HG03575 (cell line): Measurements from ENCODE around the gene BTD.

ENCODE experiments used
- ATAC-seq: cut with Tn5 transposase; IDR thresholded peaks from one replicate; pipeline ENCODE4 v1.9.1; 2021; ENCODE audit not compliant: unreplicated experiment, insufficient number of reproducible peaks, low FRiP score; ENCODE audit errors: extremely low read depth

Gene BTD

DNA sequence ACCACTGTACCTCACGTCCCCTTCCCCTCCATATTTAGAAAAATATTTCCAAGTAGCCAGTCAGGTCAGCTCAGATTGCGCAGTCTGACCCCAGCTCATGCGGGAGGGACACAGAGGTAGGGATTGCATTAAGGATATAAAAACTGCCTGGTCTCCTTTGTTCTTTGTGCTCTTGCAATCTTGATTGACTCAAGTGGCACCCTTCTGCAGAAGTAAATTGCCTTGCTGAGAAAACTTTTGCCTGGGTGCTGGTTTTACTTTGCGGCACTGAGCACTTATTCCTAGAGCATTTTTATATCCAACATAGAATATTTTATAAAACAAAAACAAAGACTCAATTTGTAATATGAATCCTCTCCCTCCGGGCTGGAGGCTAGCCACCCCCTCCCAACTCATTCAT lies 54.8 kb downstream of the BTD start:
- ATAC-seq, result no peak

DNA sequence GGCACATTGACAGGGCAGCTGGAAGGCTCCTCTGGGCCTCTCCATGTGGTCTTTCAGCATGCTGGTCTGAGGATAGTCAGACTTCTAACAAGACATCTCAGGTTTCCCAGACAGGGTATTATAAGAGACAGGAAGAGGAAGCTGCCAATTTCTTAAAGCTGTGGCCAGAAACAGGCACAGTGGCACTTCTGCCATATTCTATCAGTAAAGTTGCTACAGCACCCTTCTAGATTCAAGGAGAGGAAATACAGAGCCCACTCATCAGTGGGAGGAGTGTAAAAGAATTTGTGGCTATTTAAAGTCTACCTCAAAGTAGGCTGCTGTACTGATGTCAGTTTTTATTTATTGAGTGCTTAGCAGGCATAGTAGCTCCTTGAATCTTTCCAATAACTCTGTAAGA lies 55.5 kb downstream of the BTD start:
- ATAC-seq, result no peak

DNA sequence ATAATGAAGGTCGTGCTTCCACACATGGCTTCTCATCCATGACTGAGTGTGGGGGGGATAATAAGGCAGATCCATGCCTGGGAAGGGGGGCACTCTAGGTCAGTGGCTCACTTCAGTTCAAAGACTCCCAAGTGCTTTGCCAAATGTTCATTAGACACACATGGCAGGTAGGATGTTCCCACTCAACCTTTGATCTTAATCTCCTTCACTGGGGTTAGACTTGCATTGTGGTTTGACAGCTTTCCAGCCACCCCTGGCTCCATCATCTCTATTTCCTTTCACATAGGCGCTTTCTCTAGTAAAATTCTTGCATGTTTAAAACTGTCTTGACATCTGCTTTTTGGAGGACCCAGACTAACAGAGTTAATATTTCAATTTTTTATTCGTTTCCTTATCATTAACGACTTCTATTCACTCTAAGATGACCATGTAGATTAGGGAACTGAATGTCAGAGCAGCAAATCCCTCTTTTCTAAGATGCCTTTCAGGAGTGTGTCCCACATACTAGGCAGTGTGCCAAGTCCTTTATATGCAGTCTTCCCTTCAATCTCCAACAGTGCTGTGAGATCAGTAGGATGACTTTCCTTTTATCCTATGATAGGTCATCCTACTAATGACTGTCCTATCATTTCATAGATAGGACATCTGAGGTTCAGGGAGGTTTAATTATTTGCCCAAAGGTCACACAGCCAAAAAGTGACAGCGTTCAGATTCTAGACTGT lies 57.9 kb downstream of the BTD start:
- no peak for ATAC-seq

DNA sequence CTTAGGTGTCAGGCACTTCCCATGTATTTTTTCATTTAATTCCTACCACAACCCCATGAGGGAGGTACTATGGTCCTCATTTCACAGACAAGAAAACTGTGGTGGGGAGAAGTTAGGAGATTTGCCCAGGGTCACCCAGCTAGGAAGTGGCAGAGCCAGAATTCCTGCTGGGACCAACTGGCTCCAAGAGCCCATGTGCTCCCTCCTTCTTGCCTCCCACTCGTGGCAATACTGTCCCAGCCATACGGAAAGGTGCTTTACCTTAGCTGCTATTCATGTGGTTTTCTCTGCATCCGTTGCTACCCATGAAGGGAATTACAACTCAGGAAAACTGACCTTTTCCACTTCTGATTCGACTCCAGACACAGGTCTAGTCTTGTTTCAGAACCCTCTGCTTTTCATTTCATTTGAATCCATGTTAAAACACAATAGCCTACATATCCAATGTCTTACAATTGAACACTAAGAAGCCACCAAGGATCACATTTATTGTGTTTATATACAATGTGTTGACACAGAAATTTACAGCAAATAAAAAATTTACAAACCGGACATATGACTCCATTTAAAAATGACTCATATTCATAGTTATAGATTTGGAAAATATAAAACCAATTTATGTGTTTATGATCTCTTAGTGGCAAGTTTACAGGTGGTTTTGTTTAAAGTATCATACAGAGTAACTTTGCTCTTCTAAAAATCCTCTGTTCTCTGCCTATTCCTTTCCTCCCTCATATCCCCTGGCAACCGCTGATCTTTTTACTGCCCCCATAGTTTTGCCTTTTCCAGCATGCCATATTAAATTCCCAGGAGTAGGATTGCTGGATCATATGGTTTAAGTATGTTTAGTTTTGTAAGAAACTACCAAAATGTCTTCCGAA lies 58.8 kb downstream of the BTD start:
- no peak for ATAC-seq

- ATAC-seq, result no peak
Measured at GRCh38 chr3:15664144-15664543, 62.6 kb downstream of the BTD start.

- ATAC-seq, result no peak
Measured at GRCh38 chr3:15665510-15666150, 64.1 kb downstream of the BTD start.

DNA sequence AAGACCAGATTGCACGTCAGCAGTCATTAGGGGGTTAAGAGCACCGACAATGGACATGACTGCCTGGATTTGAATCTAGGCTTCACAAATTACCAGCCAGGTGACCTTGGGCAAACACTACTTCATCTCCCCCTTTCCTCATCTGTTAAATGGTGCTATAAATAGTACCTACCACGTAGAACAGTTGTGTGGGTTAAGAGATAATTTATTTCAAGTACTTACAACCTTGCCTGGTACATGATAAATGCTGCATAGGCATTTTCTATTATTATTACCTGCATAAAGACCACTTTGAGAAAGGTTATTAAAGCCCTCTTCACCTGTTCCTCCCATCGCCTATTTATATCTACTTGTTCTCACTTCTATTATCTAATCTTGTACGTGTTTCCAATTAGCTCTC lies 64.7 kb downstream of the BTD start:
- ATAC-seq, result no peak

GRCh38 chr3:15667484-15667883 lies 65.9 kb downstream of the BTD start:
- no peak for ATAC-seq

GRCh38 chr3:15673536-15673935 lies 72.0 kb downstream of the BTD start:
- ATAC-seq, result no peak

DNA sequence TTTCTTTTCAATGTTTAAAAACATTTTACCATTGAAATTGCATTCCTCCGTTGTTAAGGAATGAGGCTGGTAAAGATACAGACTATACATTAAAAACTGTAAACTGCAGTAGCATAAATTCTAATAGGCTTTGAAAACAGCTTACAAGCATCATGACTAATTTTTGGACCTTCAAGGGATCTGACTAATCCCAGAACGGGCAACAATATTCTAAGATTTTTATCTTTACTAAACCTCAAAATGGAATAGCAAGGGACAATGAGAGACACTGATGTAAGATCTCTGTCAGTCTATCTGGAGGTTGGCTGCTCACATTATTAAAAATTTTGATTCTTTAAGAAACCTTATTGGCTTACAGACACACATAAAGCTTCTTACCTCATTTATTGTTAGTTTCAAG lies 74.7 kb downstream of the BTD start:
- ATAC-seq, result no peak

GRCh38 chr3:15679306-15679705 lies 77.8 kb downstream of the BTD start:
- ATAC-seq, result no peak

- ATAC-seq, result no peak
Measured at GRCh38 chr3:15681668-15682067, 80.1 kb downstream of the BTD start.

DNA sequence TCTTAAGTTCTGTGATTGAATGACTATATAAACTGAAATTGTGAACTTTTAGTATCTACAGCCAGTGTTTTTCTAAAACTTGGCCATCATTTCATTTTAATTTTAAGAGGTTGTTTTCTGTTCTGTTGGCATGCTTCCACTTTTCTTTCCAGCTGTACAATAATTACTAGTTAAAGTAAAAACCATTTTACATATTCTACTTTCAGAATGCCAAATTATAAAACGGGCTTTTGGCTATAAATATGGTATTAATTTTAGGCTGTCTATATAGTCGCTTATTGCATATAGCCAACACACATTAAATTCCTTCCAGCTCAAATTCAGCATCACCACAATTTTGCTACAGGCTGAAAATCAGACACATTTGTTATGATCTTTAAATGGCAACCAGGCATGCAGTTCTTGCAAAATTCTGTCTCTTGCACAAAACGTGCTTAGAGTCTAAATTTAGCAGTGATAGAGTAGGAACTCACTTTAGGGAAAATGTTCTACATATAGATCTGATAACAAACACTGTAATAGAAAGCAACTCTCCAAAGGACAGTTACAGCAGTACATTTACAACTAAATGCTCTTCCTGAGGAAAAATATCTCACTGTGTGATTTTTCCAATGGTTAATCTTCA lies 81.1 kb downstream of the BTD start:
- ATAC-seq, result no peak

GRCh38 chr3:15683253-15683652 lies 81.7 kb downstream of the BTD start:
- ATAC-seq, result no peak

GRCh38 chr3:15685927-15686326 lies 84.4 kb downstream of the BTD start:
- ATAC-seq, result no peak

DNA sequence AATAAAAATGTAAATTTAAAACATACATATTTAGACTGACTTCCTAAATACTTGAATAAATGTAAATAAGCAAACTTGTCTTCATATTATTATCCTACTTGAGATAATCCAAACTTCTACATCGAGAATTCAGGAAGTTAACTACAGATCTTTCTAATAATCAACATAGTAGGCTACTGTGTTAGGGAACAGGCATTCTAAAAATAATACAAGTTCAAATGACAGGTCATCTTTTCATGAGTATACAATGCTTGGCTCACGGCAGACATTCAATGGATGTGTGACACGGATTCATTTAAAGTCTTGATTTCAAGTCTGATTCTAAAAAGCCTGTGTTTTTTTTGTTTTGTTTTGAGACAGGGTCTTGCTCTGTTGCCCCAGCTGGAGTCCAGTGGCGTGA lies 88.7 kb downstream of the BTD start:
- ATAC-seq, result no peak

- no peak for ATAC-seq
Measured at GRCh38 chr3:15690748-15691147, 89.2 kb downstream of the BTD start.

DNA sequence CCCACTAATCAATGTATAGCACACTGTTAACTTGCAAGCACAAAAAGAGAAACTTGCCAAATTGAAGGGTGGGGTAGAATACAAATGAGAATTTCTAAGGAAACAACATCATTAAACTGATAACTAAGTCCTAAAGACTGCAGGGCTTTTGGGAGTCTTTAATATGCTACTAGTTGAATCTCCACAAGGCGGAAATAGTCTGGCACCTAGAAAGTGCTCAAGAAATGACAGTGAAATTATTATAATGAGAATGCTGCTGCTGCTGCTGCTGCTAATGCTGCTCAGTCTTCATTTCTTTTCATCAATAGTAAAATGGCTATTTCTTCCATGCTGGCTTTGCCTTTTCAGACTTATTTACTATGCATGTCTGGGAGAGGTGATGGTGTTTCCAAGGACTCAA lies 91.8 kb downstream of the BTD start:
- no peak for ATAC-seq

- ATAC-seq, result no peak
Measured at GRCh38 chr3:15694628-15695027, 93.1 kb downstream of the BTD start.
